ENCODE results near the gene OR6C70. TPM values are rescaled to one million over a fixed set of nuclear protein-coding genes. Genes with fewer than 3 reads are reported as not detected.
"Not testable (repeated sequence)": the region's sequence is repeated elsewhere in the genome, so short reads cannot be mapped to it uniquely, and the experiment has no call there.

The OR6C70 gene
- polyA plus RNA-seq (ENCODE audit: insufficient read depth in 1 of 5, insufficient read length in 5 of 5, low replicate concordance in 1 of 5), result not detected
- long read RNA-seq, donor 1, result 0 reads
- long read RNA-seq, donor 2, result 0 reads
- long read RNA-seq, donor 3, result 0 reads
- long read RNA-seq, donor 4, result 0 reads
- long read RNA-seq, donor 5, result 0 reads
- long read RNA-seq, donor 6, result 0 reads
- long read RNA-seq, donor 7, result 0 reads
- long read RNA-seq, donor 8, result 0 reads

- no peak for DNase-seq
Observed at GRCh38 chr12:55470088-55470829, at the start of gene OR6C70. OR6C70 (minus strand) TSS chr12:55470138; CDS start chr12:55470138, 0 bp downstream.

GRCh38 chr12:55516391-55516790 lies 46.5 kb upstream of the OR6C70 start:
- DNase-seq, result no peak

DNA sequence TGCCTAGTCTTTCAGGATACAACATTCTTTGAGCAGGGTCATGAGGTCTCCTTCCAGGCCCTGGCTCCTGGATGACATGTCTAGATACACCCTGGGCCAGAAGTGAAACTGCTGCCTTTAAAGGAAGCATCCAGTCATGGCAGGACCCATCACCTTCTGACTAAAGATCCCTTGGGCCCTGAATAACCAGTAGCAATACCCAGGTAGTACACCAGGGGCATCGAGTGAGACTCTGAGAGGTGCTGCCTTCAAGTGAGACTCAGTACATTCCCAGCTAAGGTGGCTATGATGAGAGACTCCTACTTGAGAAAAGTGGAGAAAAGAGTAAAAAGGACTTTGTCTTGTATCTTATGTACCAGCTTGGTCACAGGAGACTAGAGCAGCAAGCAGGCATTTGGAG lies 45.8 kb upstream of the OR6C70 start:
- DNase-seq, result no peak

GRCh38 chr12:55501601-55502000 lies 31.7 kb upstream of the OR6C70 start:
- no peak for DNase-seq

GRCh38 chr12:55499810-55500252 lies 29.9 kb upstream of the OR6C70 start:
- DNase-seq, result no peak

- DNase-seq, result no peak
Observed at GRCh38 chr12:55499231-55499630, 29.3 kb upstream of the OR6C70 start.

DNA sequence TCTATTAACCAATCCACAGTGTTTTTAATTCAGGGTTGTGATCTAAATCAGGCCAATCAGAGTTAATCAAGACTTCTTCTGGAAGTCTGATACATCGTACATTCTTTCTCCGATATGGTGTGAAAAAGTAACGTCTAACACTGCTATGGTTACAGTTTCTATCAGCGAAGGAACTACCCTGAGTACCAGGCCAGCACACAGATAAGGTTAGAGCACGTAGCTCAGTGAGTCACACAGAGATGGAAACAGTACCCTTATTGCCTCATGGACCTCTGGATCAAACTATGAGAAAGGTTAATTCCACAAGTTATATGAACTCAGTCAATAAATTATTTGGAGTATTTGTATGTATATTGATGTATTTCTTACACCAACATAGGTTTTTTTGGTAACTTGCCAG lies 25.6 kb upstream of the OR6C70 start:
- no peak for DNase-seq

DNA sequence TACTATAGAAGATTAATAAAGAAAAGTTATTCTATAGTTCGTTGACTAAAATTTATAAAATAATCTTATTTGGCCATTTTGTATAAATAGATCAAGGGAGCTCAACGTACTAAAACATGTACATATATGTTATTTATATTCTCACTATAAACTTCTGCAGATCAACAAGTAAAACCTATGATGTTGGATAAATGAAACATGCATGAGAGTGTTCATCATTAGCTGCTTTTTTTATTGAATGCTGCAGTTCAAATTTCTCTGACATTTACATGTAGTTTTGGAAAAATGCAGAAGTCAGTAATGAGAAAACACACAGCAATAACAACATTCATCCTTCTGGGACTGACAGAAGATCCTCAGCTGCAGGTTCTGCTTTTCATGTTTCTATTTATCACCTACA lies 22.1 kb upstream of the OR6C70 start, which contains the start of gene OR6C68:
OR6C68 (plus strand) TSS at position 301 of the 400 bp plus-strand sequence; CDS start at position 301, 0 bp downstream.
- DNase-seq, result no peak

GRCh38 chr12:55484284-55484683 lies 14.3 kb upstream of the OR6C70 start:
- not testable (repeated sequence) for DNase-seq

DNA sequence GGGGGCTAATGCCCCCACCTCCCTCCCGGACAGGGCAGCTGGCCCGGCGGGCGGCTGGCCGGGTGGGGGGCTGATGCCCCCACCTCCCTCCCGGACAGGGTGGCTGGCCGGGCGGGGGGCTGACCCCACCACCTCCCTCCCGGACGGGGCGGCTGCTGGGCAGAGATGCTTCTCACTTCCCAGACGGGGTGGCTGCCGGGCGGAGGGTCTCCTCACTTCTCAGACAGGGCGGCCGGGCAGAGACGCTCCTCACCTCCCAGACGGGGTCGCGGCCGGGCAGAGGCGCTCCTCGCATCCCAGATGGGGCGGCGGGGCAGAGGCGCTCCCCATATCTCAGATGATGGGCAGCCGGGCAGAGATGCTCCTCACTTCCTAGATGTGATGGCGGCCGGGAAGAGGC lies 9.2 kb upstream of the OR6C70 start:
- DNase-seq, result not testable (repeated sequence)

DNA sequence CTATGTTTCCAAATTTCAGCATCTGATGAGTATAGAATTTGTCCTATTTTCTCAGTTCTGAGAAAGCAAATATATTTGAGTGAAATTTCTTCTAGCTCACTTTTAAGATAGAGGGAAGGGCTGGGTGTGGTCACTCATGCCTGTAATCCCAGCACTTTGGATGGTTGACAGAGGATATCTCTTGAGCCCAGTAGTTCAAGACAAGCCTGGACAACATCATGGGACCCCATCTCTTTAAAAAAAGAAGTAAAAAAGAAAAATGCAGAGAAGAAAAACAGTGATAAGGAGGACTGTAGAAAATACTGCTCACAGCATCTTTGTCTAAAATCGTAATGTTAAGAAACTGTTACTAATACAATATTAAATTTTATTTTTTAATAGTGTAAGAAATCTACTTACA lies 2.3 kb upstream of the OR6C70 start:
- DNase-seq, result no peak

GRCh38 chr12:55469291-55469690 lies 647 bp downstream of the OR6C70 start:
- DNase-seq, result no peak

DNA sequence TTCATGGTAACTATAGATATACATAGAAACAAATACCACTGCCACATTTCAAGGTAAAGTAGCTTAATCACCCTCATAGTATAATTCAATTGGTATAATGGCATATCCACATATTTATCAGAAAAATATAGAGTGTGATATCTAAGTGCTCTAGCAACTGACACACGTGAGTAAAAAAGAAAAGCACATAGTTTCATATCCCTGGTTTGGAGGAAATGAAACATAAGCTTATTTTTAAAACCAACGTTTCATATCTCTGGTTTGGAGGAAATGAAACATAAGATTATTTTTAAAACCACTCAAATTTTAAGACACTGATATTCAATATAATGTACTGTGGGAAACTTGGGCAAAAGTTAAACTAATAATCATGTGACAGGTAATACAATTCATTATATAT lies 2.1 kb downstream of the OR6C70 start:
- no peak for DNase-seq

- DNase-seq, result not testable (repeated sequence)
Observed at GRCh38 chr12:55464926-55465325, 5.0 kb downstream of the OR6C70 start.

DNA sequence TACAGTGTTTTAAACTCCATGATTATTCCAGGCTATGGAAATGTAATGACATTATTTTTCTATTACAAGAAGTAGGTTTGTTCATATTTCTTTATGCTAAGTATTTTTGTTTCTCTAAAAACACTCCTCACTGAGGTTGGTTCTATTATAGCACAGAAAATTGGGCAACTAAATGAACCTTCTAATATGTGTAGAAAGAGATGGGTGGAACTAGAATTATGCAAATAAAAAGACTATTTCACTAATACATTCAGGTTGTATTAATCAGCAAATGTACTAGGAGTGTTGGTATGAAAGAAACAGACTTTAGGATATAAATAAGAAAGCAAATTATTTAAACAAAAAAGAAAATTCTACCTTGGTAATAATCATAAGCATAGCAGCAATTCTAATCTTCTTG lies 21.1 kb downstream of the OR6C70 start:
- DNase-seq, result no peak

DNA sequence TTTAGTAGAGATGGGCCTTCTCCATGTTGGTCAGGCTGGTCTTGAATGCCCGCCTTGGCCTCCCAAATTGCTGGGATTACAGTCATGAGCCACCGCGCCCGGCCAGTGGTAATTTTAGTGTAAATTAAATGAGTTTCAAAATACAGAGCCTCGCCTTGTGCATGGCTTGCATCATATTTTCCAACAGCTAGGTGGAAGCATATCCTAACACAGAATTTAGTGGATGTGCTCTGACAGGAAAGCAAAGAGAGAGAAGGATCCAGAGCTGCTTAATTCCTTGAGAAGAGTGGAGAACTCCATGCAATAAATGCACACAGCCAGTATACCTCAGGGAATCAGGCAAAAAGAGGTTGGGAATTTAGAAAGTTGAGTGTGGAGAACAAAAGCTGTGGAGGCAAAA lies 23.6 kb downstream of the OR6C70 start:
- DNase-seq, result no peak

- no peak for DNase-seq
Observed at GRCh38 chr12:55445357-55445756, 24.6 kb downstream of the OR6C70 start.

DNA sequence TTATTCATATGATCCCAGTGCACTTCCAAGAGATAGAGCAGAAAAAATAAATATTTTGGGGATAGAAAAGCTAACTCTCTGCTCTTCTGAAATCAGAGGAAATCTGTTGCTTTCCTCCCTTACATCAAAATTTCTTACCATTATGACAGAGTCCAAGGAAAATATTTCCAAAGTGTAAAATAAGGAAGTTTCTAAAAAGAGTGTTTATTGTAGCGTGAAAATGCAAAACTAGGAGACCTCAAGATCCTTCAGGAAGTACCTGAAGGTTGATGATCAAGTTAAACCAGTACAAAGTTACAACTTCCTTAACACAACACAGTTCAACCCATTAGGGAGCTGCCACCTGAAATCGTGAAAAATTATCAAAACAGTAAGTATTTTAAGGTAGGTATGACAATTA lies 26.2 kb downstream of the OR6C70 start, which contains the start of gene OR6C2:
OR6C2 (plus strand) TSS at position 301 of the 400 bp plus-strand sequence. CDS start 8,138 bp downstream, outside the sequence.
- DNase-seq, result no peak

- not testable (repeated sequence) for DNase-seq
Observed at GRCh38 chr12:55441233-55441632, 28.7 kb downstream of the OR6C70 start.

GRCh38 chr12:55428331-55429243 lies 41.4 kb downstream of the OR6C70 start:
- DNase-seq, result peak; percentile 67 to 71

- DNase-seq, result no peak
Observed at GRCh38 chr12:55425954-55426353, 44.0 kb downstream of the OR6C70 start, which contains the start of gene OR6C76. OR6C76 (plus strand) TSS chr12:55426254; CDS start chr12:55426254, 0 bp downstream.
